Adipocyte (in vitro differentiated cells): ENCODE data around the gene NT5C3A.
"Not testable (repeated sequence)": the region's sequence is repeated elsewhere in the genome, so short reads cannot be mapped to it uniquely, and the experiment has no call there.

ENCODE experiments used
- DNase-seq: peaks from one replicate; pipeline ENCODE4 v3.0.0-alpha.2; 2015; ENCODE audit warnings: low read depth
- H3K27me3 ChIP-seq: replicated peaks from 2 replicates; pipeline ENCODE4 v1.7.0; 2013; ENCODE audit warnings: mild to moderate bottlenecking, low read length, moderate library complexity; ENCODE audit not compliant: control insufficient read depth, insufficient read depth
- H3K36me3 ChIP-seq: 2 replicates; pipeline ENCODE4 v1.7.0; 2013; ENCODE audit warnings: low read length, mild to moderate bottlenecking, moderate library complexity; ENCODE audit not compliant: control insufficient read depth, insufficient read depth, severe bottlenecking
- H3K4me1 ChIP-seq: 2 replicates; pipeline ENCODE4 v1.7.0; 2013; ENCODE audit warnings: mild to moderate bottlenecking, low read length, moderate library complexity; ENCODE audit not compliant: control insufficient read depth, insufficient read depth
- H3K4me3 ChIP-seq: 2 replicates; pipeline ENCODE4 v1.7.0; 2013; ENCODE audit warnings: mild to moderate bottlenecking, low read length, moderate library complexity
- H3K9ac ChIP-seq: 2 replicates; pipeline ENCODE4 v1.7.0; 2013; ENCODE audit warnings: mild to moderate bottlenecking, low read length, moderate library complexity
- H3K9me3 ChIP-seq: 2 replicates; pipeline ENCODE4 v1.7.0; 2013; ENCODE audit warnings: mild to moderate bottlenecking, low read length, moderate library complexity; ENCODE audit not compliant: control insufficient read depth

Gene NT5C3A

DNA sequence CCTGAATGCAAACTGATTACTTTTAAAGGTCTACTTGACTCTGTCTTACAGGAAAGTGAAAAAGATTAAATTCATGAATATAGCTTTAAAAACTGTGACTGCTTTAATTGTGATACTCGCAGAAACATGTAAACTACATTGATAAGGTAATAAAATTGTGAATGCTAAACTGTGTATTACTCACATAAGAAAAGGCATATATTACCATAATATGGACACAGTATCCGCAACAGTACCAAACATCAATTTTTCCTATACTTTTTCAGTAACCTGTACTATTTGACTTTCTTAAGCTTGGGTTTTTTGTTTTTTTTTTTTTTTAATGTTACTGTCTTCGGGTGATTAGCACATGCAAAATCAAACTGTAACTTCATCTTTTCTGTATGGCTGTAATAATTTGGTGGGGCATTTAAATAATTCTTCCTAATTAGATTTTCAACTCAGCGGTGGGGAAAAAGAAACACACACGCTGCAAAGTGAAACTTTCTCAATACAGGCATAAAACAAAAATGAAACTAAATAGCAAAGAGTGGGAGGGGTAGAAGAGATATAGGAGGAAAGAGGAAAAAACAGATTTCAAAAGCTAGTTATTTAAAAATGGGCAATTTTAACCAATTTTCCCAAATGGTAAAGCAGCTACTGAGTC, 23.2 kb downstream of the NT5C3A start:
- no peaks in the 10 kb centered on the region for H3K36me3 ChIP-seq
- H3K9ac ChIP-seq = peak overlapping the region; percentile 77
- no peaks in the 10 kb centered on the region for H3K27me3 ChIP-seq
- DNase-seq = peak; percentile 65
- peaks cover 30% of the 10 kb centered on the region for H3K4me1 ChIP-seq
- no peaks in the 10 kb centered on the region for H3K9me3 ChIP-seq
- H3K4me3 ChIP-seq = peak overlapping the region; percentile 78

DNA sequence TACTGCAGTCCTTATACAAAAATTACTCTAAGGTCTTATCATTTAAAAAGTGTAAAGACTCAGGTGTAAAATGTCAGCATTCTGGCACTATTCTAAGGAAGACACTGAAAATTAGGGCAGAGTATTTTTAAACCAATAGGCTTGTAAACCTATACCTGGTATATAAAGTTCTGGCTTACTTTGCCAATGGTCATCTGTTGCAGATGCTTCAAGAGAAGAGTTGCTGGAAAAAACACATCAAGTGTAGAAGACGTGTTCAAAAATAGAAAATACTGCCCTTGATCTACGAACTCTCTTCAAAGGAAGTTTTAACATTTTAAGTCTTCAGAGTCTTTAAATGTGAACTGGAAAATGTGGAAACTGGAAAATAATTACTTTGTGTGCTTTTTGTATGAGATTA, 23.9 kb downstream of the NT5C3A start:
- peaks cover 32% of the 10 kb centered on the region for H3K4me1 ChIP-seq
- H3K9ac ChIP-seq = peak overlapping the region; percentile 77
- H3K9me3 ChIP-seq = no peaks in the 10 kb centered on the region
- H3K27me3 ChIP-seq = no peaks in the 10 kb centered on the region
- no peaks in the 10 kb centered on the region for H3K36me3 ChIP-seq
- peak overlapping the region; percentile 78 for H3K4me3 ChIP-seq
- DNase-seq = no peak

DNA sequence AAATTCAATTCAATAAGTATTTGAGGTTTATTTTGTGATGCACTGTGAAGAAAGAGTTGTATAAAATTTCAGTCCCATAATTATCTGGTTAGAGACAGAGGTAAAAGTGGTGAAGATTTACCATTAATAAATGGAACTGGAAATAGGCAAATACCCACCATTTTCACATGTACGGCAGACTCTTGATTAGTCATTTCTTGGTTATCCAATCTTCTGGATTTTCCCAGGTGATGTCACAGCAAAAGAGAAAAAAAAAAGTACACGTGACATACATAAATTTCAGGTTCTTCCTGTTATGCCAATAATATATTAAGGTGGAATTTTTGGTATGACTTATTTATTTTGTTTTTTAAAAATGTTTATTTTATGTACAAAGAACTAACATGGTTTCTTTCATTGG, 26.8 kb downstream of the NT5C3A start:
- Histone ChIP-seq H3K9me3 (no peaks in the 10 kb centered on the region), H3K4me3 (no peak overlapping the region), H3K9ac (no peak overlapping the region), H3K27me3 (no peaks in the 10 kb centered on the region), H3K4me1 (peaks cover 25% of the 10 kb centered on the region), H3K36me3 (no peaks in the 10 kb centered on the region)
- DNase-seq = no peak

DNA sequence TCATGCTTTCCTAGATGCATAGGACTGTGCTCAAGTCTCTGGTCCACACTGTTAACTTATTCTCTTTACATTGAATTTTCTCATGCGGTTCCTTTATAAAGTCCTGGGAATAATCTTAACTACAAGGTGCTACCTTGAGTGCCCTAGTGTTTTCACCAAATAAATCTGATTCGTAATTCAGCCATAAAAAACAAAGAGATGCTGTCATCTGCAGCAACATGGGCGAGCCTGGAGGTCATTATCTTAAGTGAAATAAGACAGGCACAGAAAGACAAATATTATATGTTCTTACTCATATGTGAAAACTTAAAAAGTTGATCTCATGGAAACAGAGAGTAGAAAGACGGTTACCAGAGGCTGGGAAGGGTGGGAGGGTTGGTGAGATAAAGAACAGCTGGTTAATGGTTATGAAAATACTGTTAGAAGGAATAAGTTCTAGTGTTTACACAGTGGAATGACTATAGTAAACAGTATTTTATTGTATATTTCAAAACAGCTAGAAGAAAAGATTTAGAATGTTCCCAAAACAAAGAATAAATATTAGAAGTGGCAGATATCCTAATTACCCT, 38.3 kb downstream of the NT5C3A start:
- Histone ChIP-seq H3K9ac (no peak overlapping the region), H3K27me3 (no peaks in the 10 kb centered on the region), H3K36me3 (peaks cover 35% of the 10 kb centered on the region), H3K4me3 (no peak overlapping the region), H3K9me3 (no peaks in the 10 kb centered on the region), H3K4me1 (no peaks in the 10 kb centered on the region)
- no peak for DNase-seq

DNA sequence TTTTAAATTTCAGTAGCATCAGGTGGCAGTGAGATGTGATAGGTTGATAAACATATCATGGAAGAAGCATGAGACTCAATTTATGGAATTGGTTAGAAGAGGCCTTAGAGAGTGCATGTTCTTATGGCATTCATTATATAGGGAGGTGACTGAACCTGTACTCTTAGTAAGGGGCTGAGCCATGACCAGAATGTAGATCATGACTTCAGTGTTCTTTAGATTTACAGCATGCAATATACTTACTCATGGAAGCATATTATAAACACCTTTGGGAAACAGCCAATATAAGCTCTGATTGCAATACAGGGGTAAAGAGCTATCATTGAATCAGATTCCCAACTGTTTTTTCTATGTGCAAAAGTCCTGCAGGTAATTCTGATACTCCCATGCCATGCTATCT, 50.2 kb downstream of the NT5C3A start:
- Histone ChIP-seq H3K4me1 (no peaks in the 10 kb centered on the region), H3K9ac (no peak overlapping the region), H3K27me3 (no peaks in the 10 kb centered on the region), H3K4me3 (no peak overlapping the region), H3K36me3 (peaks cover 31% of the 10 kb centered on the region), H3K9me3 (no peaks in the 10 kb centered on the region)
- no peak for DNase-seq

DNA sequence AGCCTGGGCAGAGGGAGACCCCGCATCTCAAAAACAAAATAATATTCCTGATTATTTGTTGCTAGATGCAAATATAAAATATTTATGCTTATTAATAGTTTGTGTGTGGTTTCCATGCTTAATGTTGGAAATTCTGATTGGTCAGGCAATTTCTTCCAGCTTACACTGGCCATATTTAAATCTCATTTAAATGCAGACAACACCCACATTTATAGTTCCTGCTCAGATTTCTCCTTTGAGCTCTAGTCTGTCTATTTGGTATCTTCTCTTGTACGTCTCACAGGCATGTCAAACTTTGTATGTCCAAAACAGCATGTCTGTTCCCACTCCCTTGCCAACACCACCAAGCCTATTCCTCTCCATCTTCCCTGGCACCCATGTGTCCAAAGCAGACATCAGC, 52.8 kb downstream of the NT5C3A start:
- Histone ChIP-seq H3K36me3 (peaks cover 20% of the 10 kb centered on the region), H3K9me3 (no peaks in the 10 kb centered on the region), H3K27me3 (no peaks in the 10 kb centered on the region), H3K4me3 (no peak overlapping the region), H3K4me1 (no peaks in the 10 kb centered on the region), H3K9ac (no peak overlapping the region)
- DNase-seq = no peak

DNA sequence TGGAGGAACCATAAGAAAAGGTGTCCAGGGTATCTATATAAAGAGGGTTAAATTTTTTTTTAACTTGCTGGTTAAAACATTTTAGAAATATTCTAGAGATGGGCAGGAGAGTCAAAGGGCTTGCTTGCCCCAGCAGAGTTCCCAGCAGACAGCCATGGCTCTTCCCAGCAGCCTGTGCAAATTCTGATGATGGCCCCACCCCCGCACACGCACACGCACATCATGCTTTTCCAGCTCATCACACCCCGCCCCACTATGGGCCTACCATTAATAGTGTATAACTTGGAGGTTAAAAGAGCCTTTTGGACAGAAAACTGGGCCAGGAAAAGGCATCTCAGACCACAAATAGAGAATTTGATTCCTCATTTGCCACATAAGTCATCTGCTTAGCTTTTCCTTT, 56.9 kb downstream of the NT5C3A start:
- H3K36me3 ChIP-seq = peaks cover 22% of the 10 kb centered on the region
- DNase-seq, H3K4me1 ChIP-seq, H3K9me3 ChIP-seq, H3K4me3 ChIP-seq, H3K9ac ChIP-seq, H3K27me3 ChIP-seq: not testable (repeated sequence)

DNA sequence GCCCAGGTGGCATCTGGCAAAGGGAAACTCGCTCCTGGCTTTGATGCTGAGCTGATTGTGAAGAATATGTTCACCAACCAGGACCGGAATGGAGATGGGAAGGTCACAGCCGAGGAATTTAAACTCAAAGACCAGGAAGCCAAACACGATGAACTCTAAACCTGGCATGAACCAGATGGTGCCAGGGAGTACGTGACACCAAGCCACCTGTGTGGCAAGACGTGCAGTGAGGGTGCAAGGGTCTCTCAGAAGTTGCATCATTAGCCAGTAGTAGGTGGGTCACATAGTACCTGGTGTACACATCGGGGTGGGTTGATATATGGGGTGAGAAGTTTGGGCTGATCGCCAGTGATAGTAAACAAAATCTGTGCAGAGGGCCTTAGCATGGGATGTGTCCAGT, 57.4 kb downstream of the NT5C3A start:
- H3K27me3 ChIP-seq, H3K9me3 ChIP-seq, DNase-seq, H3K4me1 ChIP-seq, H3K4me3 ChIP-seq, H3K9ac ChIP-seq: not testable (repeated sequence)
- peaks cover 22% of the 10 kb centered on the region for H3K36me3 ChIP-seq

DNA sequence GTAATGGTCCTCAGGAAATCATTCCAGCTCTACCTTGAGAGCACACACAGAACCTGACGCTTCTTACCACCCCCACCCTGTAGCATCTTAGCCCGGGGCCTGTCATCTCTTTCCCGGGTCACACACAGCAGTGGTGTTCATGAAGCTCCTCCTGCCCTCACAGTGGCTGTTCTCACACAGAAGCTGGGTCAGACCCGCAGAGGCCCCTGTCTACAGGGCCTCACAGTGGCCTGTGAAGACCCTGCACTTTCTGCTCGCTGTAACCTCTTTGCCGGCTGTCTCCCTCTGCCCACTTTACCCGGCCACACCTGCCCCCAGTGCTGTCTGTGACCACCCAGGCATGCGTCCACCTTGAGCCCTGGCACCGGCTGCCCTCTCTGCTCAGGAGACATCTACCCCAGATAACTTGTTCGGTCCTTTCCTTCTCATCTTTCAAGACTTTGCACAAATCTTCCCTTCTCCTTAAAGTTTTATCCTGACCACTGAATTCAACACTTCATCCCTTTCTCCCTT, 58.4 kb downstream of the NT5C3A start:
- not testable (repeated sequence) for H3K9ac ChIP-seq, H3K27me3 ChIP-seq, DNase-seq, H3K9me3 ChIP-seq, H3K4me3 ChIP-seq, H3K4me1 ChIP-seq
- H3K36me3 ChIP-seq = peaks cover 22% of the 10 kb centered on the region

DNA sequence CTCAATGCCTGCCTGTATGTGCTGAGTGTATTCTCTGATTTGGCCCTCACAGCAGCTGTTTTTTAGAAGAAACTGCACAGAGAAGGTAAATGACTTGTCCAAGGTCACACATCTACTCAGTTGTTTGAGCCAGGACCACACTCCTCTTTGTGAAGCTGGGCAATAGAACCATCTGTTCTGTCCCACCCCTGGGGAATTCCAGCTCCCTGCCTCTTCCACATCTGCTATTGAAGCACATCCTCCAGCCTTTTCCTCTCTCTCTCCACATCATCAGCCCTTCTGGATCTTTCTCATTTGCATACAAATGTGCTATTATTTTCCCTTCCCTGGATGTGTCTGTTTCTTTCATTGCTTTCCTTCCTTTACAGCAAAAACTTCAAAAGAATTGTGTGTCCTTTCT, 59.5 kb downstream of the NT5C3A start:
- not testable (repeated sequence) for H3K4me3 ChIP-seq

DNA sequence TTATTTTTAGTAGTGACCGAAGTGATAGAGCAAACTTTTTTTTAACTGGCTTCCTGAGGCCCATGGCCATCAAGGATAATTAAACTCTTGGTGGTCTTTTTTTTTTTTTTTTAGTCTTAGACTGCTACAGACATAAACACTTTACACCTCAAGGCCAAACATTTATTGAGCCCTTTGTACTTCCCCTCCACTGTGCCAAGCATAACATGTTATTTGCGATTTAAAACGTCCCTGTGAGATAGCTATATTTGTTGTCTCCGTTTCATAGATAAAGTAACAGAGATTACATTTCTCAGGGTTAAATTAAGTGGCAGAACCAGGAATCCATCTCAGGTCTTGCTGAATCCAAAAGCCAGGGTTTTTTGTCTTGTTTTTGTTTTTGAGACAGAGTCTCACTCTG, 63.2 kb downstream of the NT5C3A start:
- not testable (repeated sequence) for H3K4me1 ChIP-seq, H3K27me3 ChIP-seq, DNase-seq, H3K9ac ChIP-seq, H3K4me3 ChIP-seq, H3K9me3 ChIP-seq
- H3K36me3 ChIP-seq = peaks cover 12% of the 10 kb centered on the region

More for the DNA sequence above, 59.5 kb downstream of the NT5C3A start:
- DNase-seq, H3K4me1 ChIP-seq, H3K27me3 ChIP-seq, H3K9ac ChIP-seq, H3K9me3 ChIP-seq: not testable (repeated sequence)
- peaks cover 22% of the 10 kb centered on the region for H3K36me3 ChIP-seq
